ENCODE data around the gene TENM4. TPM values are rescaled to one million over a fixed set of nuclear protein-coding genes. Genes with fewer than 3 reads are reported as not detected.

The TENM4 gene
- total RNA-seq, 2 experiments from 2014 or later: not detected

DNA sequence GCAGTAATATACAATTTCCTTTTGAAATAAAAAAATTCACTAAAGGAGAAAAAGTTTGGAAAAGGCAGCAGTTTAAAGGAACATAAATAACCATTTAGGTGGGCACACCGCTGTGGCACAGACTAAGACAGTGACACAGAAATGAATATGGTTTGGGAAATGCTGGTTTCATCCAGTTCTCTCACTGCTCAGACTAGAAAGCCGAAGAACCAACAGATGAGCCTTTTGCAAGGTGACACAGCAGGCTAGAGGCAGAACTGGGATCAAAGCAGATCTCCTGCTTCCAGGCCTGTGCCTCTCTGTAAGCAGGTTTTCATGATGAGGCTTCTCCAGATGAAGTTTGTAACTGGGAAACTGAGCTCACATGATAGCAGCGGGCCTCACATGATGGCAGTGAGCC, 486.1 kb downstream of the TENM4 start:
- no peak for DNase-seq (ENCODE audit: low spot score)
- Histone ChIP-seq H3K36me3 (ENCODE audit: insufficient read depth, low read length) (no peaks in the 10 kb centered on the region), H3K4me3 (ENCODE audit: low read depth, low read length, poor library complexity, severe bottlenecking) (no peak overlapping the region), H3K4me2 (ENCODE audit: low read length) (no peak overlapping the region), H3K79me2 (ENCODE audit: insufficient read depth, low read depth, low read length) (no peaks in the 10 kb centered on the region), H2AFZ (ENCODE audit: low read length) (no peak overlapping the region), H3K9me3 (ENCODE audit: low read length) (no peaks in the 10 kb centered on the region), H4K20me1 (ENCODE audit: insufficient read depth, low read length) (no peaks in the 10 kb centered on the region), H3K27ac (ENCODE audit: low read depth, low read length, poor library complexity, severe bottlenecking) (no peak overlapping the region), H3K4me1 (ENCODE audit: insufficient read depth, low read length, poor library complexity, severe bottlenecking) (no peaks in the 10 kb centered on the region), H3K9me2 (ENCODE audit: insufficient read depth, low read length) (no peaks in the 10 kb centered on the region)
- ChIA-PET CTCF (ENCODE audit: unreplicated experiment) (no interaction called here), POLR2A (no interaction called here)
- TF ChIP-seq EZH2phosphoT487 (IDR thresholded peaks at IDR 0.05; ENCODE audit: borderline replicate concordance, low read depth, low read length): no peak
- TF ChIP-seq, protein P1, sequence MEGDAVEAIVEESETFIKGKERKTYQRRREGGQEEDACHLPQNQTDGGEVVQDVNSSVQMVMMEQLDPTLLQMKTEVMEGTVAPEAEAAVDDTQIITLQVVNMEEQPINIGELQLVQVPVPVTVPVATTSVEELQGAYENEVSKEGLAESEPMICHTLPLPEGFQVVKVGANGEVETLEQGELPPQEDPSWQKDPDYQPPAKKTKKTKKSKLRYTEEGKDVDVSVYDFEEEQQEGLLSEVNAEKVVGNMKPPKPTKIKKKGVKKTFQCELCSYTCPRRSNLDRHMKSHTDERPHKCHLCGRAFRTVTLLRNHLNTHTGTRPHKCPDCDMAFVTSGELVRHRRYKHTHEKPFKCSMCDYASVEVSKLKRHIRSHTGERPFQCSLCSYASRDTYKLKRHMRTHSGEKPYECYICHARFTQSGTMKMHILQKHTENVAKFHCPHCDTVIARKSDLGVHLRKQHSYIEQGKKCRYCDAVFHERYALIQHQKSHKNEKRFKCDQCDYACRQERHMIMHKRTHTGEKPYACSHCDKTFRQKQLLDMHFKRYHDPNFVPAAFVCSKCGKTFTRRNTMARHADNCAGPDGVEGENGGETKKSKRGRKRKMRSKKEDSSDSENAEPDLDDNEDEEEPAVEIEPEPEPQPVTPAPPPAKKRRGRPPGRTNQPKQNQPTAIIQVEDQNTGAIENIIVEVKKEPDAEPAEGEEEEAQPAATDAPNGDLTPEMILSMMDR (conservative IDR thresholded peaks at IDR 0.05; ENCODE audit: low read length): no peak
- no TSS peak for BruUV-seq (replicated peaks)
- intact Hi-C loops (cut with micrococcal nuclease; ENCODE audit: unreplicated experiment): no loop called here

- DNase-seq (ENCODE audit: low spot score): no peak
- ChIA-PET CTCF (ENCODE audit: unreplicated experiment) (no interaction called here), POLR2A (no interaction called here)
- no peaks in the 10 kb centered on the region for H3K79me2 ChIP-seq (ENCODE audit: insufficient read depth, low read depth, low read length)
- H2AFZ ChIP-seq (ENCODE audit: low read length): no peak overlapping the region
- H3K27ac ChIP-seq (ENCODE audit: low read depth, low read length, poor library complexity, severe bottlenecking): no peak overlapping the region
- H4K20me1 ChIP-seq (ENCODE audit: insufficient read depth, low read length): no peaks in the 10 kb centered on the region
- intact Hi-C loops (cut with micrococcal nuclease; ENCODE audit: unreplicated experiment): no loop called here
- H3K4me1 ChIP-seq (ENCODE audit: insufficient read depth, low read length, poor library complexity, severe bottlenecking): no peaks in the 10 kb centered on the region
- H3K36me3 ChIP-seq (ENCODE audit: insufficient read depth, low read length): no peaks in the 10 kb centered on the region
- TF ChIP-seq, protein P1 (conservative IDR thresholded peaks at IDR 0.05; ENCODE audit: low read length): no peak
- H3K9me2 ChIP-seq (ENCODE audit: insufficient read depth, low read length): no peaks in the 10 kb centered on the region
- BruUV-seq (replicated peaks): no TSS peak
- no peak overlapping the region for H3K4me2 ChIP-seq (ENCODE audit: low read length)
- H3K4me3 ChIP-seq (ENCODE audit: low read depth, low read length, poor library complexity, severe bottlenecking): no peak overlapping the region
- H3K9me3 ChIP-seq (ENCODE audit: low read length): no peaks in the 10 kb centered on the region
These were observed 486.6 kb downstream of the TENM4 start for GRCh38 chr11:78954261-78954660.

DNA sequence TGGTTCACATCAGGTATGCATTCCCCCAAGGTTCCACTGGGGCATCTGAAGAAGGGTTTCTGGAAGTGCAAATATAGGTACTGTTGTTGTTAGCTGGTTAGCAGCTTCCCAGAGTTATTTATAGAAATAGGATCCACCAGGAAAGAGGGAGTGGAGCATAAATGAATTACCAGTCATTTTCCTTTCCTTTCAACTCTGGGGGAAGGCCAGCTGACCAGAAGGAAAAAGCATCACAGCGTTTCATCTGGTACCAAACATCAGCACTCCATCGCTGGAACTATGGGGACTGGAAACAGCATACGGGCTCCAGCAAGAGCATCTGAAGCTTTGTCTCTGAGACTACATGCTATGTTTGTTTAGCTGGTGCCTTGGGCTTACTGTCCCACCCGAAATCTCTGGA, 487.9 kb downstream of the TENM4 start:
- no peaks in the 10 kb centered on the region for H3K4me1 ChIP-seq (ENCODE audit: insufficient read depth, low read length, poor library complexity, severe bottlenecking)
- no peaks in the 10 kb centered on the region for H3K79me2 ChIP-seq (ENCODE audit: insufficient read depth, low read depth, low read length)
- ChIA-PET CTCF (ENCODE audit: unreplicated experiment) (no interaction called here), POLR2A (no interaction called here)
- no peaks in the 10 kb centered on the region for H4K20me1 ChIP-seq (ENCODE audit: insufficient read depth, low read length)
- no peaks in the 10 kb centered on the region for H3K9me3 ChIP-seq (ENCODE audit: low read length)
- H3K27ac ChIP-seq (ENCODE audit: low read depth, low read length, poor library complexity, severe bottlenecking): no peak overlapping the region
- no peak overlapping the region for H2AFZ ChIP-seq (ENCODE audit: low read length)
- DNase-seq (ENCODE audit: low spot score): no peak
- no peak for TF ChIP-seq EZH2phosphoT487 (IDR thresholded peaks at IDR 0.05; ENCODE audit: borderline replicate concordance, low read depth, low read length)
- TF ChIP-seq, protein P1 (conservative IDR thresholded peaks at IDR 0.05; ENCODE audit: low read length): no peak
- intact Hi-C loops (cut with micrococcal nuclease; ENCODE audit: unreplicated experiment): no loop called here
- H3K9me2 ChIP-seq (ENCODE audit: insufficient read depth, low read length): no peaks in the 10 kb centered on the region
- no TSS peak for BruUV-seq (replicated peaks)
- H3K36me3 ChIP-seq (ENCODE audit: insufficient read depth, low read length): no peaks in the 10 kb centered on the region
- H3K4me3 ChIP-seq (ENCODE audit: low read depth, low read length, poor library complexity, severe bottlenecking): no peak overlapping the region
- no peak overlapping the region for H3K4me2 ChIP-seq (ENCODE audit: low read length)
